Heart left ventricle (tissue), 13 donors: ENCODE results near the gene RRBP1.

ENCODE experiments used
- POLR2A ChIP-seq, 2 donors: fragments of 450-650 bp; IDR thresholded peaks; one replicate each; pipeline ENCODE4 v1.6.1; 2017; ENCODE audit warnings: antibody characterized with exemption in 2 of 2, mild to moderate bottlenecking in 2 of 2, moderate library complexity in 2 of 2
- TF ChIP-seq, protein P1 (sequence below), 12 donors: fragments of 200-600 bp; sonication (generic) in 4 of 12; IDR thresholded peaks; one replicate each; pipeline versions ENCODE4 v1.5.0 to v1.8.0; 2018 to 2022; ENCODE audit warnings: antibody characterized with exemption in 12 of 12, mild to moderate bottlenecking in 5 of 12
- donor health status: ischemic (EF 13 %, LVEDD 7.1; RV severe dilation, severe dysfunction).
- donor health status: DM: no; HTN: yes; CAD: no.
- donor health status: DM: no; HTN: no; CAD: no.
- donor health status: ischemic (EF 25% LVEDD 6.9; RV normal size, moderate dysfunction).
- donor health status: ischemic (EF 25% LVEDD 5.7; RV mildly dilated, moderate dysfunction).
- donor health status: ischemic (EF 35%, LVEDD 5.7; RV mildly dilated, moderate dysfunction).
- donor health status: nonischemic (EF 11% LVEDD 7.7; RV severe dilation, severe dysfunction).
- donor health status: DM: yes; HTN: yes; CAD: no.
- donor health status: PGD.
- donor health status: ischemic (EF 29% LVEDD 5.4; RV normal size, mild dysfunction).
- donor health status: nonischemic (EF 23%, LVEDD 6.1; RV moderate dilation, normal function).

GRCh38 chr20:17580895-17581294 is 101.1 kb downstream of the RRBP1 start:
- TF ChIP-seq, protein P1, sequence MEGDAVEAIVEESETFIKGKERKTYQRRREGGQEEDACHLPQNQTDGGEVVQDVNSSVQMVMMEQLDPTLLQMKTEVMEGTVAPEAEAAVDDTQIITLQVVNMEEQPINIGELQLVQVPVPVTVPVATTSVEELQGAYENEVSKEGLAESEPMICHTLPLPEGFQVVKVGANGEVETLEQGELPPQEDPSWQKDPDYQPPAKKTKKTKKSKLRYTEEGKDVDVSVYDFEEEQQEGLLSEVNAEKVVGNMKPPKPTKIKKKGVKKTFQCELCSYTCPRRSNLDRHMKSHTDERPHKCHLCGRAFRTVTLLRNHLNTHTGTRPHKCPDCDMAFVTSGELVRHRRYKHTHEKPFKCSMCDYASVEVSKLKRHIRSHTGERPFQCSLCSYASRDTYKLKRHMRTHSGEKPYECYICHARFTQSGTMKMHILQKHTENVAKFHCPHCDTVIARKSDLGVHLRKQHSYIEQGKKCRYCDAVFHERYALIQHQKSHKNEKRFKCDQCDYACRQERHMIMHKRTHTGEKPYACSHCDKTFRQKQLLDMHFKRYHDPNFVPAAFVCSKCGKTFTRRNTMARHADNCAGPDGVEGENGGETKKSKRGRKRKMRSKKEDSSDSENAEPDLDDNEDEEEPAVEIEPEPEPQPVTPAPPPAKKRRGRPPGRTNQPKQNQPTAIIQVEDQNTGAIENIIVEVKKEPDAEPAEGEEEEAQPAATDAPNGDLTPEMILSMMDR (IDR thresholded peaks at IDR 0.05) = no peak
- no peak for TF ChIP-seq POLR2A (IDR thresholded peaks at IDR 0.05)
